Neural progenitor cell (in vitro differentiated cells): ENCODE results near the gene DPAGT1.

Experiments used
- EZH2 ChIP-seq: fragments of 200-600 bp; sonication (generic); IDR thresholded peaks from 2 replicates; pipeline ENCODE4 v1.6.1; 2017; ENCODE audit warnings: antibody characterized with exemption, mild to moderate bottlenecking, moderate library complexity
- EZH2phosphoT487 ChIP-seq: fragments of 200-600 bp; sonication (generic); IDR thresholded peaks from 2 replicates; pipeline ENCODE4 v1.6.1; 2017; ENCODE audit warnings: antibody characterized with exemption
- TF ChIP-seq, protein P1 (sequence below): fragments of 200-600 bp; sonication (generic); IDR thresholded peaks from 2 replicates; pipeline ENCODE4 v1.5.1; 2017; ENCODE audit warnings: antibody characterized with exemption, mild to moderate bottlenecking

DNA sequence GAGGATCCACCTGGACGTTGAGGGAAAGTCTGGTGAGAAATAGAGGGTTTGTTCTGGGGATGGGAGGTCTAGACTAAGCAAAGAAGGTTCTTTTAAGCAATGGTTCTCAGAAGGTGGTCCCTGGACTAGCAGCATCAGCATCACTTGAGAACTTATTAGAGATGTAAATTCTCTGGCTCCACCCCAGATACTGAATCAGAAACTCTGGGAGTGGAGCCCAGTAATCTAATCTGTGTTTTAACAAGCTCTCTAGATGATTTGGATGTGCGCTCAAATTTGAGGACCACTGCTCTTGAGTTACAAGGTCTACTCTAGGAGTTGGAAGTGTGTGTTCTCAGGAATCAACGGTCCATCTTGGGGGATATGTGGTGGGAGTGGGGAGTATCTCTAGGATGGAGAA lies 43.9 kb upstream of the DPAGT1 start:
- TF ChIP-seq, protein P1, sequence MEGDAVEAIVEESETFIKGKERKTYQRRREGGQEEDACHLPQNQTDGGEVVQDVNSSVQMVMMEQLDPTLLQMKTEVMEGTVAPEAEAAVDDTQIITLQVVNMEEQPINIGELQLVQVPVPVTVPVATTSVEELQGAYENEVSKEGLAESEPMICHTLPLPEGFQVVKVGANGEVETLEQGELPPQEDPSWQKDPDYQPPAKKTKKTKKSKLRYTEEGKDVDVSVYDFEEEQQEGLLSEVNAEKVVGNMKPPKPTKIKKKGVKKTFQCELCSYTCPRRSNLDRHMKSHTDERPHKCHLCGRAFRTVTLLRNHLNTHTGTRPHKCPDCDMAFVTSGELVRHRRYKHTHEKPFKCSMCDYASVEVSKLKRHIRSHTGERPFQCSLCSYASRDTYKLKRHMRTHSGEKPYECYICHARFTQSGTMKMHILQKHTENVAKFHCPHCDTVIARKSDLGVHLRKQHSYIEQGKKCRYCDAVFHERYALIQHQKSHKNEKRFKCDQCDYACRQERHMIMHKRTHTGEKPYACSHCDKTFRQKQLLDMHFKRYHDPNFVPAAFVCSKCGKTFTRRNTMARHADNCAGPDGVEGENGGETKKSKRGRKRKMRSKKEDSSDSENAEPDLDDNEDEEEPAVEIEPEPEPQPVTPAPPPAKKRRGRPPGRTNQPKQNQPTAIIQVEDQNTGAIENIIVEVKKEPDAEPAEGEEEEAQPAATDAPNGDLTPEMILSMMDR: no peak
- TF ChIP-seq EZH2phosphoT487: no peak
- no peak for TF ChIP-seq EZH2
